HEK293 (cell line): ENCODE measurements around the gene TMEM14A.

ENCODE experiments used
- BCL11B ChIP-seq: fragments of 450-650 bp; formaldehyde crosslinking; IDR thresholded peaks from 2 replicates; pipeline ENCODE4 v1.5.1; 2016; ENCODE audit warnings: low read depth, missing biosample characterization, missing genetic modification characterization
- CTCF ChIP-seq: fragments of 450-650 bp; formaldehyde crosslinking; IDR thresholded peaks from 2 replicates; pipeline ENCODE4 v1.5.1; 2016; ENCODE audit warnings: missing biosample characterization, missing genetic modification characterization
- OVOL3 ChIP-seq: fragments of 450-650 bp; formaldehyde crosslinking; IDR thresholded peaks from 2 replicates; pipeline ENCODE4 v1.5.1; 2016; ENCODE audit warnings: missing biosample characterization, missing genetic modification characterization
- YY1 ChIP-seq: fragments of 450-650 bp; formaldehyde crosslinking; IDR thresholded peaks from 2 replicates; pipeline ENCODE4 v1.5.1; 2018; ENCODE audit warnings: missing biosample characterization, missing genetic modification characterization
- ZBTB7A ChIP-seq: fragments of 450-650 bp; formaldehyde crosslinking; IDR thresholded peaks from 2 replicates; pipeline ENCODE4 v1.5.1; 2016; ENCODE audit warnings: low read depth, missing biosample characterization, missing genetic modification characterization
- ZNF175 ChIP-seq: fragments of 450-650 bp; formaldehyde crosslinking; IDR thresholded peaks from 2 replicates; pipeline ENCODE4 v1.5.1; 2016; ENCODE audit warnings: missing biosample characterization, missing genetic modification characterization
- ZNF23 ChIP-seq: fragments of 450-650 bp; formaldehyde crosslinking; IDR thresholded peaks from 2 replicates; pipeline ENCODE4 v1.5.1; 2016; ENCODE audit warnings: missing biosample characterization, missing genetic modification characterization, borderline replicate concordance
- ZNF274 ChIP-seq, 2 experiments: fragments of 200-500 bp in 1 of 2; fragments of 450-650 bp in 1 of 2; sonication (Bioruptor generic) in 1 of 2; formaldehyde crosslinking in 1 of 2; IDR thresholded peaks; 2 replicates each; pipeline versions ENCODE4 v1.5.1 to v1.6.1; 2014 to 2016; ENCODE audit warnings: borderline replicate concordance in 1 of 2, inconsistent platforms in 1 of 2, low read length in 1 of 2, missing biosample characterization in 1 of 2, missing genetic modification characterization in 1 of 2
- ZNF292 ChIP-seq: fragments of 450-650 bp; formaldehyde crosslinking; IDR thresholded peaks from 2 replicates; pipeline ENCODE4 v1.5.1; 2016; ENCODE audit warnings: low read depth, missing biosample characterization, missing genetic modification characterization, borderline replicate concordance
- ZNF513 ChIP-seq: fragments of 450-650 bp; IDR thresholded peaks from 2 replicates; pipeline ENCODE4 v1.5.1; 2018; ENCODE audit warnings: missing biosample characterization, missing genetic modification characterization
- ZNF521 ChIP-seq: fragments of 450-650 bp; formaldehyde crosslinking; IDR thresholded peaks from 2 replicates; pipeline ENCODE4 v1.5.1; 2017; ENCODE audit warnings: missing biosample characterization, mild to moderate bottlenecking, missing genetic modification characterization
- ZNF704 ChIP-seq: fragments of 450-650 bp; formaldehyde crosslinking; IDR thresholded peaks from 2 replicates; pipeline ENCODE4 v1.5.1; 2016; ENCODE audit warnings: missing biosample characterization, missing genetic modification characterization
- ZXDB ChIP-seq: fragments of 450-650 bp; formaldehyde crosslinking; IDR thresholded peaks from 2 replicates; pipeline ENCODE4 v1.5.1; 2016; ENCODE audit warnings: missing biosample characterization, missing genetic modification characterization

- TF ChIP-seq ZBTB7A (no peak), ZNF521 (no peak), ZNF274 (IDR thresholded peaks at IDR 0.05; ENCODE audit: low read length) (no peak), ZNF274 (tag by site-specific recombination; IDR thresholded peaks at IDR 0.05; ENCODE audit: borderline replicate concordance) (no peak), ZXDB (no peak), BCL11B (tag by site-specific recombination) (no peak), OVOL3 (tag by site-specific recombination) (no peak), ZNF23 (tag by site-specific recombination) (no peak), CTCF (tag by site-specific recombination) (no peak), ZNF704 (tag by site-specific recombination) (no peak), ZNF175 (tag by site-specific recombination) (no peak), ZNF292 (tag by site-specific recombination) (no peak), ZNF513 (tag by site-specific recombination) (no peak), YY1 (no peak)
Measured at GRCh38 chr6:52662031-52662430, 8.9 kb upstream of the TMEM14A start.
